HepG2 (cell line): ENCODE results near the gene MGAT4D. TPM values are rescaled to one million over a fixed set of nuclear protein-coding genes. Genes with fewer than 3 reads are reported as not detected.

Experiments used
- AGO2 ChIP-seq: fragments of 200-400 bp; formaldehyde crosslinking; optimal IDR thresholded peaks from 2 replicates; pipeline ENCODE3; 2017; ENCODE audit warnings: mild to moderate bottlenecking, low read depth, low read length, moderate library complexity
- DRAP1 ChIP-seq: IDR thresholded peaks from 2 replicates; pipeline ENCODE4 v1.6.1; 2016; ENCODE audit warnings: missing genetic modification reagents, missing compliant biosample characterization
- ELF3 ChIP-seq: IDR thresholded peaks from 2 replicates; pipeline ENCODE4 v1.6.1; 2016; ENCODE audit warnings: missing genetic modification reagents, missing compliant biosample characterization
- IRF1 ChIP-seq: sonication (generic); formaldehyde crosslinking; IDR thresholded peaks from 2 replicates; pipeline ENCODE4 v1.4.0; 2020; ENCODE audit warnings: low read depth, mild to moderate bottlenecking, missing genetic modification reagents
- MATR3 ChIP-seq: sonication (generic); formaldehyde crosslinking; IDR thresholded peaks from 2 replicates; pipeline ENCODE4 v1.4.0; 2020; ENCODE audit warnings: missing genetic modification reagents
- MIXL1 ChIP-seq: IDR thresholded peaks from 2 replicates; pipeline ENCODE4 v1.6.1; 2016
- NFKB2 ChIP-seq: sonication (generic); formaldehyde crosslinking; IDR thresholded peaks from 2 replicates; pipeline ENCODE4 v1.4.0; 2020; ENCODE audit warnings: missing genetic modification reagents, borderline replicate concordance
- RBM22 ChIP-seq: fragments of 200-400 bp; formaldehyde crosslinking; optimal IDR thresholded peaks from 2 replicates; pipeline ENCODE3; 2017; ENCODE audit warnings: mild to moderate bottlenecking, low read length, moderate library complexity
- RERE ChIP-seq: IDR thresholded peaks from 2 replicates; pipeline ENCODE4 v1.6.1; 2016; ENCODE audit warnings: low read depth, missing genetic modification reagents, missing compliant biosample characterization
- TOPORS ChIP-seq: sonication (generic); formaldehyde crosslinking; IDR thresholded peaks from 2 replicates; pipeline ENCODE4 v1.8.0; 2023; ENCODE audit warnings: mild to moderate bottlenecking, missing genetic modification reagents
- XRCC5 ChIP-seq: fragments of 200-400 bp; formaldehyde crosslinking; optimal IDR thresholded peaks from 2 replicates; pipeline ENCODE3; 2017; ENCODE audit warnings: mild to moderate bottlenecking, low read length
- ZFP90 ChIP-seq: sonication (generic); formaldehyde crosslinking; IDR thresholded peaks from 2 replicates; pipeline ENCODE4 v1.8.0; 2022; ENCODE audit warnings: missing genetic modification reagents, mild to moderate bottlenecking, inconsistent platforms, borderline replicate concordance
- ZNF138 ChIP-seq: sonication (generic); formaldehyde crosslinking; IDR thresholded peaks from 2 replicates; pipeline ENCODE4 v1.5.0; 2020; ENCODE audit warnings: mild to moderate bottlenecking, low read depth, missing genetic modification reagents
- ZNF160 ChIP-seq: sonication (generic); formaldehyde crosslinking; IDR thresholded peaks from 2 replicates; pipeline ENCODE4 v1.8.0; 2022; ENCODE audit warnings: mild to moderate bottlenecking, inconsistent platforms, missing genetic modification reagents
- ZNF563 ChIP-seq: sonication (generic); formaldehyde crosslinking; IDR thresholded peaks from 2 replicates; pipeline ENCODE4 v1.8.0; 2022; ENCODE audit warnings: mild to moderate bottlenecking, moderate library complexity, missing genetic modification reagents
- ZSCAN25 ChIP-seq: sonication (generic); formaldehyde crosslinking; IDR thresholded peaks from 2 replicates; pipeline ENCODE4 v1.8.0; 2022; ENCODE audit warnings: mild to moderate bottlenecking, missing genetic modification reagents
- polyA plus RNA-seq, 8 experiments: library from polyadenylated mRNA; depleted of rRNA in 3 of 8; stranded (reverse) in 7 of 8; unstranded in 1 of 8; fragments of >200 nt; fragmentation: Illumina TruSeq in 4 of 8; extraction: Trizol in 4 of 8; gene quantifications; 2 replicates each; pipeline versions ENCODE4 v1.2.1 to v1.2.3, GENCODE V29; 2011 to 2016; ENCODE audit warnings: low read depth in 4 of 8, missing spikeins in 1 of 8, mixed read lengths in 1 of 8; ENCODE audit not compliant: insufficient read depth in 1 of 8
- total RNA-seq, 5 experiments: library from RNA; depleted of rRNA; stranded (reverse); fragments of >200 nt; fragmentation: Illumina TruSeq; extraction: Trizol; gene quantifications; 2 replicates each; pipeline ENCODE4 v1.2.3, GENCODE V29; 2016; ENCODE audit warnings: low read depth in 1 of 5
- TF ChIP-seq, protein P1 (sequence below): sonication (generic); formaldehyde crosslinking; IDR thresholded peaks from 2 replicates; pipeline ENCODE4 v1.8.1; 2023; ENCODE audit warnings: mild to moderate bottlenecking, missing genetic modification reagents
- TF ChIP-seq, protein P2 (sequence below): sonication (generic); formaldehyde crosslinking; IDR thresholded peaks from 2 replicates; pipeline ENCODE4 v1.8.1; 2023; ENCODE audit warnings: missing genetic modification reagents, mild to moderate bottlenecking, borderline replicate concordance

MGAT4D gene
- total and polyA plus RNA-seq, 2 of the 13 experiments (the other 11 are each of a cell fraction or from before 2014, with no cell fraction given): not detected

DNA sequence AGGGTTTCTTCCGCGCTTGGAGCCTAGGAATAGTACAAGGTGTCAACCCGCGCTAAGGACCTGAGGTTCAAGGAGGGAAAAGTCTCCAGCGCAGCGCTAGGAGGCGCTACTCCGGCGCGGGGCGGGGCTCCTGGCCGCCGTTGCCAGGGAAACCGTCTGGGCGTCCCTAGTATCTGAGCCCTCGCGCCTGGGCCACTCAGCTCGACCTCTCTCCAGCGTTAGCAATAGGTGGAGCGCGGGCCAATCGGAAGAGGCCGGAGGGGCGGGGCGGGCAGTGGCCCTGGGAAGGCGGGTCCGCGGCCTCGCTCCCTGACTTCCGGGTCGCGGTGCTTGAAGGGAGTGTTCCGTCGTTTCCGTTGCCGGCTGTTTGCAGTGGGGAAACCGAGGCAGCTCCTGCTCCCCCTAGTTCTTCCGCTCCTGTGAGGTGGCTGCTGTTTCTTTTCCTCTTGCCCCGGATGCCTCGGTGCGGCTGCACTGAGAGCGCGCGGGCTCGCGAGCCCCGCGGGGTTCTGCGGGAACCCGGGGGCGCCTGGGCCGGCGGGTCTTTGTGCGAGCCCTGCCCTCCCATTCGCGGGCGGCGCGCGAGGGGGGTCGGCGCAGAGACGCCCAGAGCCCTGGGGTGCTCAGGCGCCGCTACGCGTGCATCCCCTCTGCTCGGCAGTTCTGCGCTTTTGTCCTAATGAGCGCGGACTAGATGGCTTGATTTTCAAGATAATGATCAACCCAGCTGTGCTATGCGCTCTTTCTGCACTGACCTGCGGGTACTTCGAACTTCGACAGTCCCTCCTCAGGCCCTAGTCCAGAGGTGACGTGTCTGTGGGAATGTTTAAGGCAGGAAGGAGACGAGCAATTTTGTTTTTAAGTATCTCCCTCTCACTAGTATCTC lies 26.0 kb upstream of the MGAT4D start, which contains the start of gene ELMOD2 (continued):
- TF ChIP-seq ZNF138 (no peak), ZSCAN25 (CRISPR knock-in tag) (0 out of 2 replicates have a peak, but pooled peaks have one; percentile 15), ELF3 (peak; percentile 87), RBM22 (peak; percentile 78), RERE (CRISPR knock-in tag) (no peak), ZNF160 (CRISPR knock-in tag) (no peak), MATR3 (CRISPR knock-in tag) (no peak), AGO2 (peak; percentile 91), XRCC5 (peak; percentile 81), DRAP1 (CRISPR knock-in tag) (peak; percentile 64; the same call in 1 of the 2 replicates), TOPORS (CRISPR knock-in tag) (peak; percentile 67), ZNF563 (no peak), MIXL1 (CRISPR knock-in tag) (no peak), NFKB2 (CRISPR knock-in tag) (peak; percentile 88; the same call in 1 of the 2 replicates), IRF1 (CRISPR knock-in tag) (no peak), ZFP90 (CRISPR knock-in tag) (peak; percentile 91; the same call in 1 of the 2 replicates)
- TF ChIP-seq, protein P1, sequence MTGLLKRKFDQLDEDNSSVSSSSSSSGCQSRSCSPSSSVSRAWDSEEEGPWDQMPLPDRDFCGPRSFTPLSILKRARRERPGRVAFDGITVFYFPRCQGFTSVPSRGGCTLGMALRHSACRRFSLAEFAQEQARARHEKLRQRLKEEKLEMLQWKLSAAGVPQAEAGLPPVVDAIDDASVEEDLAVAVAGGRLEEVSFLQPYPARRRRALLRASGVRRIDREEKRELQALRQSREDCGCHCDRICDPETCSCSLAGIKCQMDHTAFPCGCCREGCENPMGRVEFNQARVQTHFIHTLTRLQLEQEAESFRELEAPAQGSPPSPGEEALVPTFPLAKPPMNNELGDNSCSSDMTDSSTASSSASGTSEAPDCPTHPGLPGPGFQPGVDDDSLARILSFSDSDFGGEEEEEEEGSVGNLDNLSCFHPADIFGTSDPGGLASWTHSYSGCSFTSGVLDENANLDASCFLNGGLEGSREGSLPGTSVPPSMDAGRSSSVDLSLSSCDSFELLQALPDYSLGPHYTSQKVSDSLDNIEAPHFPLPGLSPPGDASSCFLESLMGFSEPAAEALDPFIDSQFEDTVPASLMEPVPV (CRISPR knock-in tag): peak; percentile 59; the same call in 1 of the 2 replicates
- TF ChIP-seq, protein P2, sequence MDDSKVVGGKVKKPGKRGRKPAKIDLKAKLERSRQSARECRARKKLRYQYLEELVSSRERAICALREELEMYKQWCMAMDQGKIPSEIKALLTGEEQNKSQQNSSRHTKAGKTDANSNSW (CRISPR knock-in tag): no peak
